ENCODE measurements around the gene VSX1.

The VSX1 gene

DNA sequence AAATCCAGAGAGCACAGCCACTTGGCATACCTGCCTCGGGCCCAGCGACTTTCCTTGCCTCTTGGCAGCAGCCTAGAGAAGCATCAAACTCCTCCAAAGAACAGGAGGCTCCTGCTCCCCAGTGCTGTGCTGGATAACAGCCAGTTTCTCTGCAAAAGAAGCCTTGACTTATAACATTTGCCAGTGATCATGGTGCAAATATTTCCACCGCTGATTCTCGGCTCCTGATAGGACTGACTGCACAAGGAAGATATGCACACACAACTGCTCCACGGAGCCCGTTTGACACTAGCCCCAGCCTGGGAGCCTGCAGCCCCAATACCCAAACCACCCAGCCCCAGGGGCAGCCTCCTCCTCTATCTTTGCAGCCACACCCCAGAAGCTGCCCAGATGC lies 41.5 kb downstream of the VSX1 start:
- DNase-seq (ENCODE audit: low read depth): no peak

DNA sequence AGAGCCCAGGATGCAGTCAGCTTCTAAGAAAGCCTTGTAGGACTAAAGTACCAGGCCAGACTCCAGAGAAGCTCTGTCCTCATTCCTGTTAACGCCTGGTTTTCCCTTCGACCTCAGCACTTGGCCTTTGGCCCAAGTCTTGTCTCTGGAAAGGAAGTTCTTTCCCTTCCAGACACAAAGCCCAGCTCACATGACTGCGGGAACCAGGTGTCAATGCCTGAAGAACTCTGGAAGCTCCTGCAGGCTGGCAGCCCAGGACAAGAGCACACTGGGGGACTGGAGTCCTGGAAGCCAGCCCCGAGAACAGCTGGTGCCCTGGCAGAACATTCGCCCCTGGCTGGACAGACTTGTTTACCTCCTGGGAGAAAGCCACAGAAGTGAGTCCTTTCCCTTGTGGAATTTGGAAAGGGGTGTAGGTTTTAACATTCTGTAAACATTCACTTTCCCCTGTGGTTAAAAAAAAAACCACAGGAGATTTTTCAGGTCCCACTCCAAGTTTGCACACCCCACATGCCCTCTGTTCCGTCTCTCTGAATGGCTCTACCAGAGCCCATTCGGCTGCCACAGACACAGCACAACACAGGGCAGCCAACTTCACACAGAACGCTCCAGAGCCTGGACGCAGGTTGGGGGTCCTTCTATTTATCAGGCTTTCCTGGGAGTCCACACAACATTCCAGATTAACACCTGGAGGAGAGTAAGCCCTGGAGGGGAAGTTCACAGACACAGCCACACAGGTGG lies 42.1 kb downstream of the VSX1 start:
- DNase-seq (ENCODE audit: low read depth): no peak

DNA sequence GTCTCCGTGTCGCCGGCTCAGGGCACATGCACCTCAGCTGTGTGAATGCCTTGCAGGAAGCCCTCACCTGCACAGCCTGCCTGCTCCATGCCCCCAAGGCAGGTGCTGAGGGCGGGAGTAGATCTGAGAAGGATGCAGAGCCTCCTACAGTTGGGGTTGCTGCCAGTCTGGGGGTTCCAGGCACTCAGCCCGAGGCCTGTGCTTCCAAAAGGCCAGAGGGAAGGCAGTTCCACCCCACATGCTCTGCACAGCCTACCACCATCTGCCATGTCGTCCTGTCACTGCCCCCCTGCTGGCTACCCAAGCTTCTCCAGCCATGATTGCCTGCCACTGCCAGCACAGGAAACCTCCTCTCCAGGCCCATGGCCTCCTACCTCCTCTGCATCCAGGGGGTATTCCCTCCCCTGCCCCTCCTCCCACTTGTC lies 43.3 kb downstream of the VSX1 start:
- no peak for DNase-seq (ENCODE audit: low read depth)

DNA sequence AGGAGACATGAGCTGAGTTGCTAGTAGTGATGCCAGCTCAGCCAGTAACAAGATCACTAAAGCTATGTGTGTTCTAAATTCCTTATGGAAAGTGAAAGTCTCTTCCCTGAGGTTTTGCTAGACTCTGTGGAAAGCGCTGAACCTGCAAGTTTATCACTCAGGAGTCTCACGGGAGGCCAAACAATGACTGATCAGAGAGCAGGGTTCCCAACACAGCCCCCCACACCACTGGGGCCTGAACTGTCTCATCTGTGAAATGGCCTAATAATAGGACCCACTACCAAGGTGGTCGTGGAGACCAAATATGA lies 43.9 kb downstream of the VSX1 start:
- DNase-seq (ENCODE audit: low read depth): no peak

DNA sequence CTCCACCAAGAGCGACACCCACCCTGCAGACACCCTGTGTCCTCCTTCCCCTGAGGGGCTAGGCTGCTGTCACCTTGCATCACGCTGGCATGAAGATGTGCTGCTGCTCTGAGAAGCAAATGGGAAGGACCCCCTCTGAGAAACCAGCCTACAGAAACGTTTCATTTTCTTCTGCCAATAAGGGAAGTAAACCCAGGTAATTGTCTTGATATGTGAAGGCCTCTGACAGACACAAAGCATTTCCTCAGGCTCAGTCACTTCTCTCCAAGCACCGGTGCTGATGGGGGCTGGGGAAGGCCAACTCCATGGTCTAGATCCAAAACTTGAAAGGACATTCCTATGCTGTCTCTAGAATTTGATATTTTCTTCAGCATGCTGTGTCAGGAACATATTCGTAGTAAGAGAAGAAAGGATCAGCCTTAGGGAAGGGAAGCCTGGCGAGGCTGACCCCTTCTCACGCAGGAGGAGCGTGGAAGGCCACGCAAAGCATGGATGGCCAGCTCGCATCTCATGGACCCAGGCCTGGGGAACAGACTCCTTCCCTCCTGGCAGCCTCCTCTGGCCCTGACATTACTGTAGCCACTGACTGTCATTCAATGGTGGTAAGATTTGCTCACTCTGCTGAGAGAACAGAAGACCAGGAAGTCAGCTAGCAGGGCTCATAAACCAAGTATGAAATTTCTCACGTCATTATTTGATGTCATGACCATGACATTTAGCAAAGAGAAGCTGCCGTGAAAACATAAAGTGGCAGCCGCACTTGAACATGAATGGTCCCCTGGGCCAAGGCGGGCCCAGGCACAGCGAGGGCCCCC lies 44.4 kb downstream of the VSX1 start:
- DNase-seq (ENCODE audit: low read depth): no peak

DNA sequence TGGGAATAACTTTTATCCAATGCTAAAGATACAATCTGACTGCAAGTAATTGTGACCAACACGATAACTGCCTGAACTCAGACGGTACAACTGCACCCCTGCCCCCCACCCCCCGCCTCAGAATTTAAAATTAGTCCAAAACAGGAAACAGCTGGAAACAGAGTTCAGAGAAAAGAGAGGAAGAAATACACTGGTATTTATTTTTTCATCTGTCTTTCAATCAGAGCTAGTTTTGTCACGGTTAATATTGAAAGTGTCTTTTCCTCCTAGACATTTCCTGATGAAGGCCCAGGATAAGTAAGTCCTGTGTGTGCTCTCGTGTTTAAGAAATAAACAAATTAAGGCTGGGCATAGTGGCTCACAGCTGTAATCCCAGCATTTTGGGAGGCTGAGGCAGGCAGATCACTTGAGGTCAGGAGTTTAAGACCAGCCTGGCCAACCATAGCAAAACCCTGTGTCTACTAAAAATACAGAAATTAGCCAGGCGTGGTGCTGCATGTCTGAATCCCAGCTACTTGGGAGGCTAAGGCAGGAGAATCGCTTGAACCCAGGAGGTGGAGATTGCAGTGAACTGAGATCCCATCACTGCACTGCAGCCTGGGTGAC lies 45.5 kb downstream of the VSX1 start:
- DNase-seq (ENCODE audit: low read depth): no peak

DNA sequence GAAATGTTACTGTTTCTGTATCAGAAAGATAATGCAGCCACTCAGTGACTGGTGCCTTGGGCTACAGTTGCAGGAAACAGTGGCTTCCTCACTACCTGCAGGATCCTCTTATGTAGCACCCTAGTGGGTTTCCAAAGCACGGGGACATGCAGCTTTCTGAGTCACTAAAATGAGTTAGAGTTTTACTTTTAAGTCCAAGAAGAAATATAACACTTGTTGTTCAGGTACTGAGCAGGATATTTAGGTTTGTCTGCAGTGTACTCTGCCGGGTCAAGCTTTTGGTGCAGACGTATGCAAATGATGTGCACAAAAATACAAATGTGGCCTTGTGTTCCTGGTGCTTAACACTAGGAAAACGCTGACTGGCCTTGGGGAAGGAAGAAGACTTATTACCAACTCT lies 46.0 kb downstream of the VSX1 start:
- DNase-seq (ENCODE audit: low read depth): no peak

DNA sequence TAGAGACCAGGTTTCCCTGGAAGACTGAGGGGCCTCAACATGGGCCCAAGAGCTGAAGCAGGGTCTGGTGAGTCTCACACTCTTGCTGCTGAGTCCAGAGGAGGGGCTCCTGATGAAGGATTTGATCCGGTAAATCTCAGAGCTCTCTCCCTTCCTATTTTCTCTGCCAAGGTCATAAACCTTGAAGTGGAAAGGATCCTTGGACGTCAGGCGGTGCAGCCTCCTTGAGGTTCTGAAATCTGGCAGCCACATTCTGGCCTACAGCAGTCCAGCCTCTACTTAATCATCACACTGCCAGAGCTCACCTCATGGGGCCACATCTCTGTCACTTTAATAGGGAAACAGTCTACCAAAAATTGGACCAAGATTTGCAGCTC lies 48.0 kb downstream of the VSX1 start:
- no peak for DNase-seq (ENCODE audit: low read depth)

DNA sequence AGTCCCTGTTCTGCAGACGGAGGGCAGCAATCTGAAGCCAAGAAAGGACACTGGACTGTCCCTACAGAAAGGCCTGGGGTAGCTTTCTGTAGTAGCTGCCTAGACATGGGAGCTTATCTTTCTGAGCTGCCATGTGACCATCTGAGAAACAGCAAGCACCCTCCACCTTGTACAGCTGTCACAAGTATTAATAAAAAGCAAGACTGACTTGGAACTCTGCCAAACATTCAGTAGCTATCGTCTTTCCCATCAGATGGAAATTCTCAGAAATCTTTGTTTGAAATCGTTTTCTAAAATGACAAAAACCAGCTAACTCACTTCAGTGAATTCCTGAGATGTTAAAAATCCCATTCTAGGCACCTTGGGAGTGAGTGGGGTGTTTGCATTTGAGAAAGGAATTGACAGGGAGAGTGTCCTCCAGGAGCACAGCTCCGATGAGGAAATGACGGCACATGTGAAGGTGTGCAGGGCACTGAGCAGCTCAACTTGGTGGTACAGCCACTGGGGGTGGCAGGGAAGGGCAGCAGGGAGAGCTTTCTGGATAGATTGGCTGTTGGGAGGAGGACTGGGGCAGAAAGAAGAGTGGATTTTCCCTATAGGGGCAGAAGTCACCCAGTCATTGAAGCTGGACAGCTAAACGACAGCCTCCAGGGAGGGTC lies 48.5 kb downstream of the VSX1 start:
- DNase-seq (ENCODE audit: low read depth): no peak

DNA sequence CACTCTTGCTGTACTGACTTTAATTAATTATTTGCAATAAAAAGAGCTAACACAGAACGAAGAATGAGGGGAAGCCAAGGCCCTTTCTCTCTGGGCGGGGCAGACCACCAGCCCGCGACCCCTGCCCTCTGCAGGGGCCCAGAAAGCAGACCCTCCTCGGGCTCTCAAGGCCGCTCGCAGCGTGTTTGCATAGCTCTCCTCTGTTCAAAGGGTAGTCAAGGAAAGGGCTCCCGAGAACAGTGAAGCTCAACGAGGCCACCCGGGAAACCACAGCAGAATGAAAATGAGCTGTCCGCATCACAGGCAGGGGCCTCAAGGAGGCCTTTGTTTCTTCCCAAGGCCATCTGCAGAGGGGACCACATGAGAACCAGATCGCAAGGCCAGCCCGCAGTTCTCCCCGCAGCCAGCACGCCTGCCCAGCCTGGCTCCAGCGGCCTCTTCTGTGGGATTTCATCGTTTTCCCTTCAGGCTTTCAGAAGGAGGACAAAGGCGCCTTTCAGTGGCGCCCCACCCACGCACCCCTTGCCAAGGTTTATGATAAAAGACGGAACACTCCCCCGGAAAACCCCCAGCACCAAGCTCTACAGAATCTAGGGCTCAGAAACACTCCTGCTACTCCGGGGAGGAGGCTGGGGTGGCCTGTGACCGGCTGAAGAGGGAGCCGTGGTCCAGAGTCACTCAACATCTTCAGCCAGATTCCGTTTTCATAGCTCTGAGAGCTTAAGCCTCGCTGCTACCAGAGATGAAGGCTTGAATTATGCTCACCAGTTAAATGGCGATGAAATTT lies 49.3 kb downstream of the VSX1 start:
- no peak for DNase-seq (ENCODE audit: low read depth)

DNA sequence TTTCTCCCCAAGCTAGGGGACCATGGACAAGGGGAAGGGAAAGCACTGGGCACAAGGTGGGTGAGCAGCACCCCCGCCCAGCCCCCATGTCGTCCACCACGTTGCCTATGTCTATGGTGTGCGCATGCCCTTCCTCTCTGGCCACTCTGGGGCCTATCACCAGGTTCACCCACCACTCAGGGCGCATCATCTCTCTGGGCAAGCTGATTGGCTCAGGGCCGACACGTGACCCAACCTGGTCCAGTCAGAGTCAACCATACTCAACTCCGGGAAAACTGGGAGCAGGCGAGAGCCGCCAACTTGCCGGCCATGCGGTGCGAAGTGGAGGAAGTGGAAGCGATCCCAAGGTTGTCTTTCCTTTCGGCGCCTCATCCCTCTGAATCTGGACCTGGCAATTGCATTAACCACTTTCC lies 49.9 kb downstream of the VSX1 start:
- no peak for DNase-seq (ENCODE audit: low read depth)

DNA sequence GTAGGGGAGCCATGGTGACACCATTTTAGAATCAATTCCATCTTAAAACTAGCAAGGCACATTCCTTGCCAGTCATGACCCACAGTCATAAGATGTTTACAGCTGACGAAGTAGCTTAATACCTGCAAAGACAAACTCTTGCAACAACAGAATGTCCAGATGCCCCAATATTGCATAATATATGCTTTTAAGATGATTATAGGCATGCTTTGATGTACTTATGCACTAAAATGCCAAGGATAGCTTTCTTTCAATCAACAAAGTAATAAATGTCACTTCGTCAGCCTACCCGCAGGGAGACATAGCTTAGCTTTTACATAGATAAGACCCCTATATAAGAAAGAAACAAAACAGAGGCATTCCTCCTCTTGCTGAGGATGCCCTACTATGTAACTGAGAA lies 50.7 kb downstream of the VSX1 start:
- DNase-seq (ENCODE audit: low read depth): no peak

DNA sequence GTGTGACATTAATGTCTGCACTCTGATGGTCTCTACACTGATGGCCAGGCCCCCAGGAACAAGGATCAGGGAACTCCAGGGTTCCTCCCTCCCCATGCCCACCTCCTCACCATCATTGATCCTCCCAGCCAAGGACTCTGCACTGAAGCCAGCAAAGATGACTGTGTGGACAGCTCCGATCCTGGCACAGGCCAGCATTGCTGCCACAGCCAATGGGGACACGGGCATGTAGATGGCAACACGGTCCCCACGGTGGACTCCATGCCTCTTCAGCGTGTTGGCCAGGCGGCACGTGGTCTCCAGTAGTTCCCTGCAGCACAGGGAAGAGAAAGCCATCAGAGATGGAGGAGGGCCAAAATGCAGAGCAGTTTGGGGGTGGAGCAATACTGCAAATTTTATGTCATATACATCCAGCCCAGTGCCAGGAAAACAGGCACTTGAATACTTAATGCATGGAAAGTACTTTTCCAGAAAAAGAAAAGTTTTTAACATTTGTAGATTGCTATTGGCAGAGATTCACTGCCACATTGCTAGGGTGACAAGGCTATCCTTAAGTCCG lies 51.2 kb downstream of the VSX1 start:
- DNase-seq (ENCODE audit: low read depth): no peak

DNA sequence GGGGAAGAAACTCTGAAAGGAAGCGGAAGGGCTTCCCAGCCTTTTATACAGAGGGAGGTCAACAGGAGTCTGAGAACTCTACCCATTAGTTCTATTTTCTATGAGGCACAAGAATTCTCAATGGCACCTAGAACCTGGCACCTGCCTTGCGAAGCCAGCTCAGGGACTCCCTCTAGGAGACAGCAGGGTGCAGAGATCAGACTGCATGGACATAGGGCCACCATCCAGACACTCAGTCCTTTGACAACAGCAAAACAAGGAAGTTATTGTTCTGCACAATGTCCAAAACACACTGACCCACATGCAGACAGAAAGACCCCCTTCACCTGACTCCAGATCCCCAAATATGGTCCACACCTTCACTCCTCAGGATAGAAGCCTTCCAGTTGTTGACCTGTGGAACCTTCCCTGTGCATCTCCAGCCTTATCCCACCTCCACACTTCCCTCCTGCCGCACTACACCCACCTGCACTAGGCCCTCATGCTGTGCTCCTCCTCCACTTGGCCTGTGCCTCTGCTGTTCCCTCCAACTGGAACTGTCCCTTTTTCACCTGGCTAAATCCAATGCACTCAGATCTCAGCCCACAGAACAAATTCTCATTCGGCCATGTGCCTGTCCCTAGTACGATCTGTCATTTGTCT lies 51.8 kb downstream of the VSX1 start:
- DNase-seq (ENCODE audit: low read depth): no peak

DNA sequence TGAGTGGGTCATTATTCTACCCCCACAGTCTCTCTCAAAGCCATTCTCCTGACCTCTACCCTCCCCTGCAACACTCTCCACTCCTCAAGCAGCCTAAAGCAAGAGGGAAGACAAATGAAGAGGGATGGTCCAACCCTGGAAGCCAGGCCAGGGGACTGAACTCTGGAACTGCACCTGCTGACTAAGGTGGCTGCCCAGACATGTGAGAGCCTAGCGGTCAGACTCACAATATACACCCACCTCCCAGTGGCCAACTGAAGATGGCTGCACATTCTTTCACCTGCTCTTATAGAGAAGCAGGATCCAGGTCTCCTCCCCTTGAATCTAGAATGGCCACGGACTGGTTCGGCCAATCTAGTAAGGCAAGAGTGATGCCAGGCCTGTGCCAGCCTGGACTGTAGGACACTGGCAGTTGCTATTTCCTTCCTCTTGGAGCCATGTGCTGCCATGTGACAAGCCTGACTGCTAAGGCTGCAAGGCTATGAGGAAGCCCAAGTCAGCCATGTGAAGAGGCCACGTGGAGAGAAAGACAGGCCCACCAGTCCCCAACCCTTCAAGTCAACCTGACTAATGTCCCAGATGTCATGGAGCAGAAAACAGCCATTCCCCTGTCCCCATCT lies 55.8 kb downstream of the VSX1 start:
- DNase-seq (ENCODE audit: low read depth): no peak
